HAP-1 (cell line): Measurements from ENCODE around the gene TEF.
A peak's percentile ranks its signal among the peaks of the same experiment; 100 is the strongest.
"Not testable (repeated sequence)": the region's sequence is repeated elsewhere in the genome, so short reads cannot be mapped to it uniquely, and the experiment has no call there.

Source experiments
- DNase-seq, 2 experiments: peaks; one replicate each; pipeline ENCODE4 v3.0.0-alpha.2; 2016 to 2020; ENCODE audit warnings: low spot score in 2 of 2
- H3K27me3 ChIP-seq: fragments of 250-450 bp; sonication (Bioruptor Pico); 2 replicates; pipeline ENCODE4 v1.5.1; 2020; ENCODE audit warnings: low read depth, mild to moderate bottlenecking, moderate library complexity
- H3K36me3 ChIP-seq: fragments of 250-450 bp; sonication (Bioruptor Pico); replicated peaks from 2 replicates; pipeline ENCODE4 v1.5.1; 2020; ENCODE audit warnings: mild to moderate bottlenecking
- H3K4me1 ChIP-seq: fragments of 250-450 bp; sonication (Bioruptor Pico); 2 replicates; pipeline ENCODE4 v1.5.1; 2020; ENCODE audit warnings: mild to moderate bottlenecking
- H3K4me3 ChIP-seq: fragments of 250-450 bp; sonication (Bioruptor Pico); 2 replicates; pipeline ENCODE4 v1.5.1; 2020; ENCODE audit warnings: mild to moderate bottlenecking, moderate library complexity
- H3K9me3 ChIP-seq: fragments of 250-450 bp; sonication (Bioruptor Pico); 2 replicates; pipeline ENCODE4 v1.5.1; 2020; ENCODE audit warnings: mild to moderate bottlenecking, moderate library complexity
- in situ Hi-C: fragments of 300-500 bp; cut with MboI; formaldehyde crosslinking; loops from 3 replicates; pipeline ENCODE4 v1.14.3; 2020; ENCODE audit warnings: low sequenced_read_pairs, inconsistent platforms, mixed read lengths

TEF gene

GRCh38 chr22:41382098-41382578 is 396 bp downstream of the TEF start:
- Histone ChIP-seq H3K9me3 (no peaks in the 10 kb centered on the region), H3K4me3 (peak overlapping the region; percentile 48), H3K27me3 (no peaks in the 10 kb centered on the region), H3K36me3 (no peaks in the 10 kb centered on the region), H3K4me1 (peaks cover 8% of the 10 kb centered on the region)
- DNase-seq, result peak; percentile 50 to 77
- in situ Hi-C loops, result no loop called here

GRCh38 chr22:41382610-41383009 is 868 bp downstream of the TEF start:
- Histone ChIP-seq H3K4me3 (peak overlapping the region; percentile 48), H3K9me3 (no peaks in the 10 kb centered on the region), H3K27me3 (no peaks in the 10 kb centered on the region), H3K4me1 (peaks cover 8% of the 10 kb centered on the region), H3K36me3 (no peaks in the 10 kb centered on the region)
- no peak for DNase-seq
- in situ Hi-C loops, result no loop called here

- in situ Hi-C loops, result no loop called here
- Histone ChIP-seq H3K4me3 (no peak overlapping the region), H3K36me3 (no peaks in the 10 kb centered on the region), H3K4me1 (peaks cover 8% of the 10 kb centered on the region), H3K27me3 (no peaks in the 10 kb centered on the region), H3K9me3 (no peaks in the 10 kb centered on the region)
- DNase-seq, result no peak
These were observed 1.3 kb downstream of the TEF start for GRCh38 chr22:41383085-41383484.

- Histone ChIP-seq H3K4me3 (no peak overlapping the region), H3K36me3 (no peaks in the 10 kb centered on the region; the same call in 1 of the 2 replicates), H3K4me1 (peaks cover 8% of the 10 kb centered on the region), H3K9me3 (no peaks in the 10 kb centered on the region), H3K27me3 (no peaks in the 10 kb centered on the region)
- no peak for DNase-seq
- in situ Hi-C loops, result no loop called here
These were observed 2.4 kb downstream of the TEF start for GRCh38 chr22:41384128-41384527.

GRCh38 chr22:41387341-41387740 is 5.6 kb downstream of the TEF start:
- no peaks in the 10 kb centered on the region; the same call in 1 of the 2 replicates for H3K36me3 ChIP-seq
- H3K4me3 ChIP-seq, result no peak overlapping the region
- no peaks in the 10 kb centered on the region for H3K9me3 ChIP-seq
- DNase-seq, result no peak
- in situ Hi-C loops, result no loop called here
- H3K27me3 ChIP-seq, result no peaks in the 10 kb centered on the region
- no peaks in the 10 kb centered on the region; the same call in 1 of the 2 replicates for H3K4me1 ChIP-seq

- Histone ChIP-seq H3K4me1 (no peaks in the 10 kb centered on the region), H3K36me3 (peaks cover 11% of the 10 kb centered on the region), H3K27me3 (no peaks in the 10 kb centered on the region), H3K9me3 (no peaks in the 10 kb centered on the region), H3K4me3 (no peak overlapping the region)
- in situ Hi-C loops, result no loop called here
- no peak for DNase-seq
These were observed 12.2 kb downstream of the TEF start for GRCh38 chr22:41394012-41394356.

GRCh38 chr22:41395531-41396240 is 13.9 kb downstream of the TEF start:
- Histone ChIP-seq H3K4me3 (no peak overlapping the region), H3K4me1 (no peaks in the 10 kb centered on the region), H3K27me3 (no peaks in the 10 kb centered on the region), H3K36me3 (peaks cover 11% of the 10 kb centered on the region; the same call in 1 of the 2 replicates), H3K9me3 (no peaks in the 10 kb centered on the region)
- in situ Hi-C loops, result no loop called here
- no peak for DNase-seq

- in situ Hi-C loops, result no loop called here
- H3K36me3 ChIP-seq, result peaks cover 11% of the 10 kb centered on the region; the same call in 1 of the 2 replicates
- no peaks in the 10 kb centered on the region for H3K27me3 ChIP-seq
- no peak for DNase-seq
- H3K4me1 ChIP-seq, result no peaks in the 10 kb centered on the region
- H3K9me3 ChIP-seq, result no peaks in the 10 kb centered on the region
- H3K4me3 ChIP-seq, result no peak overlapping the region
These were observed 15.5 kb downstream of the TEF start for GRCh38 chr22:41397143-41397811.

- no peak for DNase-seq
- H3K27me3 ChIP-seq, result no peaks in the 10 kb centered on the region
- H3K36me3 ChIP-seq, result peaks cover 11% of the 10 kb centered on the region; the same call in 1 of the 2 replicates
- no peaks in the 10 kb centered on the region for H3K4me1 ChIP-seq
- no peak overlapping the region for H3K4me3 ChIP-seq
- no peaks in the 10 kb centered on the region for H3K9me3 ChIP-seq
- in situ Hi-C loops, result no loop called here
These were observed 17.2 kb downstream of the TEF start for GRCh38 chr22:41398921-41399320.

GRCh38 chr22:41401781-41402648 is 20.3 kb downstream of the TEF start:
- no peaks in the 10 kb centered on the region for H3K36me3 ChIP-seq
- no peaks in the 10 kb centered on the region for H3K27me3 ChIP-seq
- H3K9me3 ChIP-seq, result no peaks in the 10 kb centered on the region
- DNase-seq, result no peak
- H3K4me3 ChIP-seq, result no peak overlapping the region
- no peaks in the 10 kb centered on the region for H3K4me1 ChIP-seq
- in situ Hi-C loops, result loop anchor here (5.0 kb wide), 1 partner anchor 115 kb away; no protein-coding TSS in a partner anchor

- in situ Hi-C loops, result loop anchor here (5.0 kb wide), 1 partner anchor 114 kb away; no protein-coding TSS in a partner anchor
- not testable (repeated sequence) for H3K4me1 ChIP-seq
These were observed 21.1 kb downstream of the TEF start for GRCh38 chr22:41402851-41403250.

GRCh38 chr22:41403532-41404318 is 22.0 kb downstream of the TEF start:
- Histone ChIP-seq H3K4me1 (no peaks in the 10 kb centered on the region), H3K9me3 (no peaks in the 10 kb centered on the region), H3K27me3 (no peaks in the 10 kb centered on the region), H3K4me3 (no peak overlapping the region), H3K36me3 (no peaks in the 10 kb centered on the region)
- in situ Hi-C loops, result loop anchor here (5.0 kb wide), 1 partner anchor 114 kb away; no protein-coding TSS in a partner anchor
- peak; percentile 65 to 88 for DNase-seq

More at GRCh38 chr22:41402851-41403250, 21.1 kb downstream of the TEF start:
- H3K4me3 ChIP-seq, H3K9me3 ChIP-seq, H3K27me3 ChIP-seq, DNase-seq, H3K36me3 ChIP-seq: not testable (repeated sequence)

- no peak overlapping the region for H3K4me3 ChIP-seq
- H3K27me3 ChIP-seq, result no peaks in the 10 kb centered on the region
- no peaks in the 10 kb centered on the region for H3K4me1 ChIP-seq
- in situ Hi-C loops, result no loop called here
- no peaks in the 10 kb centered on the region for H3K36me3 ChIP-seq
- no peaks in the 10 kb centered on the region for H3K9me3 ChIP-seq
- DNase-seq, result no peak
These were observed 23.8 kb downstream of the TEF start for GRCh38 chr22:41405588-41405987.
